ENCODE data around the gene ZNF451.

DNA sequence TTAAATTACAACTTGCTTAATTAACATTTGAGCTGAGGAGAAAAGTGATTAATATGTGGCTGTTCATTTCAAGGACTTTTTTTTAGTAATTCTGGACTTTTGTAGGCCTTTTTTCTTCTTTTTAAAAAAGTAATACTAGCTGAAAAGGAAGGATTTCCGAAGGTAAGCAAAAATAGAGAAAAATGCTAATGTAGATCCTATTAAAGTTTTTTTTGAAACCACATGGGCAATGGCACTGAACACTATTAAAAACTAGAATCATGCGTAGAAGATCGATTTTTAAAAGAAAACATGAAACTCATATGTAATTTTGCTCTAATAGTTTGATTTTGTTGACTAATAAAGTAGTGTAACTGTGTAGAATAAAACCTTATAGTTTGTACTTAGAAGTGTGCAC, 84.5 kb downstream of the ZNF451 start:
- TF ChIP-seq POLR2A (IDR thresholded peaks at IDR 0.05) = no peak
- TF ChIP-seq, protein P1, sequence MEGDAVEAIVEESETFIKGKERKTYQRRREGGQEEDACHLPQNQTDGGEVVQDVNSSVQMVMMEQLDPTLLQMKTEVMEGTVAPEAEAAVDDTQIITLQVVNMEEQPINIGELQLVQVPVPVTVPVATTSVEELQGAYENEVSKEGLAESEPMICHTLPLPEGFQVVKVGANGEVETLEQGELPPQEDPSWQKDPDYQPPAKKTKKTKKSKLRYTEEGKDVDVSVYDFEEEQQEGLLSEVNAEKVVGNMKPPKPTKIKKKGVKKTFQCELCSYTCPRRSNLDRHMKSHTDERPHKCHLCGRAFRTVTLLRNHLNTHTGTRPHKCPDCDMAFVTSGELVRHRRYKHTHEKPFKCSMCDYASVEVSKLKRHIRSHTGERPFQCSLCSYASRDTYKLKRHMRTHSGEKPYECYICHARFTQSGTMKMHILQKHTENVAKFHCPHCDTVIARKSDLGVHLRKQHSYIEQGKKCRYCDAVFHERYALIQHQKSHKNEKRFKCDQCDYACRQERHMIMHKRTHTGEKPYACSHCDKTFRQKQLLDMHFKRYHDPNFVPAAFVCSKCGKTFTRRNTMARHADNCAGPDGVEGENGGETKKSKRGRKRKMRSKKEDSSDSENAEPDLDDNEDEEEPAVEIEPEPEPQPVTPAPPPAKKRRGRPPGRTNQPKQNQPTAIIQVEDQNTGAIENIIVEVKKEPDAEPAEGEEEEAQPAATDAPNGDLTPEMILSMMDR (IDR thresholded peaks at IDR 0.05) = no peak

Data from tibial nerve (tissue), 3 donors.